HEK293 (cell line): Measurements from ENCODE around the gene RNF144B.

Experiments used
- CTCF ChIA-PET: fragments of 350-600 bp; formaldehyde crosslinking; extraction: SDS; loops from one replicate; lab custom pipeline; 2021; ENCODE audit warnings: antibody characterized with exemption; lab: Yijun Ruan, JAX
- POLR2A ChIA-PET: fragments of 300-600 bp; formaldehyde crosslinking; extraction: SDS; loops from one replicate; lab custom pipeline; 2020; ENCODE audit warnings: antibody characterized with exemption, inconsistent platforms; lab: Yijun Ruan, JAX
- H3K27ac ChIP-seq: fragments of 200-500 bp; sonication (Bioruptor generic); 2 replicates; pipeline ENCODE4 v1.5.1; 2014; ENCODE audit warnings: low read depth, low read length, control low read depth, inconsistent platforms; ENCODE audit errors: extremely low read depth
- H3K36me3 ChIP-seq, 2 experiments: fragments of 200-500 bp in 1 of 2; sonication (Bioruptor generic) in 1 of 2; 1 replicate in 1 of 2; 2 replicates in 1 of 2; pipeline ENCODE4 v1.5.1; 2014 to 2017; ENCODE audit warnings: inconsistent platforms in 2 of 2, low read length in 2 of 2; ENCODE audit not compliant: control insufficient read depth in 2 of 2, insufficient read depth in 1 of 2
- H3K4me1 ChIP-seq: fragments of 200-500 bp; sonication (Bioruptor generic); 2 replicates; pipeline ENCODE4 v1.5.1; 2014; ENCODE audit warnings: mild to moderate bottlenecking, low read length, inconsistent platforms; ENCODE audit not compliant: control insufficient read depth, insufficient read depth
- H3K4me3 ChIP-seq: 2 replicates; pipeline ENCODE4 v1.5.1; 2011; ENCODE audit warnings: low read depth, mild to moderate bottlenecking, control low read depth, low read length, moderate library complexity
- H3K9me3 ChIP-seq: fragments of 200-500 bp; sonication (Bioruptor generic); 2 replicates; pipeline ENCODE4 v1.5.1; 2014; ENCODE audit warnings: low read depth, low read length, inconsistent platforms; ENCODE audit not compliant: control insufficient read depth, insufficient read depth
- EGR2 ChIP-seq: fragments of 450-650 bp; formaldehyde crosslinking; IDR thresholded peaks from 2 replicates; pipeline ENCODE4 v1.5.1; 2016; ENCODE audit warnings: low read depth, missing biosample characterization, missing genetic modification characterization
- GLI4 ChIP-seq: fragments of 450-650 bp; formaldehyde crosslinking; IDR thresholded peaks from 2 replicates; pipeline ENCODE4 v1.5.1; 2016; ENCODE audit warnings: missing biosample characterization, missing genetic modification characterization
- HOXA7 ChIP-seq: sonication (generic); formaldehyde crosslinking; IDR thresholded peaks from 2 replicates; pipeline ENCODE4 v1.8.1; 2022; ENCODE audit warnings: missing genetic modification reagents, borderline replicate concordance
- KLF9 ChIP-seq: fragments of 450-650 bp; formaldehyde crosslinking; IDR thresholded peaks from 2 replicates; pipeline ENCODE4 v1.5.1; 2016; ENCODE audit warnings: missing biosample characterization, missing genetic modification characterization, low read depth
- MEIS1 ChIP-seq: sonication (generic); formaldehyde crosslinking; IDR thresholded peaks from 2 replicates; pipeline ENCODE4 v1.8.1; 2022; ENCODE audit warnings: missing genetic modification reagents, mild to moderate bottlenecking, borderline replicate concordance
- PRDM1 ChIP-seq: fragments of 450-650 bp; formaldehyde crosslinking; IDR thresholded peaks from 2 replicates; pipeline ENCODE4; 2016; ENCODE audit warnings: missing biosample characterization, missing genetic modification characterization
- WT1 ChIP-seq: fragments of 450-650 bp; formaldehyde crosslinking; IDR thresholded peaks from 2 replicates; pipeline ENCODE4 v1.5.1; 2016; ENCODE audit warnings: missing biosample characterization, missing genetic modification characterization
- YY1 ChIP-seq: fragments of 450-650 bp; formaldehyde crosslinking; IDR thresholded peaks from 2 replicates; pipeline ENCODE4 v1.5.1; 2018; ENCODE audit warnings: missing biosample characterization, missing genetic modification characterization
- ZBTB49 ChIP-seq: fragments of 450-650 bp; formaldehyde crosslinking; IDR thresholded peaks from 2 replicates; pipeline ENCODE4 v1.5.1; 2016; ENCODE audit warnings: missing biosample characterization, missing genetic modification characterization, low read depth
- ZBTB7A ChIP-seq: fragments of 450-650 bp; formaldehyde crosslinking; IDR thresholded peaks from 2 replicates; pipeline ENCODE4 v1.5.1; 2016; ENCODE audit warnings: low read depth, missing biosample characterization, missing genetic modification characterization
- ZBTB8A ChIP-seq: fragments of 450-650 bp; formaldehyde crosslinking; IDR thresholded peaks from 2 replicates; pipeline ENCODE4 v1.5.1; 2016; ENCODE audit warnings: missing biosample characterization, missing genetic modification characterization
- ZFP3 ChIP-seq: fragments of 450-650 bp; formaldehyde crosslinking; IDR thresholded peaks from 2 replicates; pipeline ENCODE4 v1.5.1; 2016; ENCODE audit warnings: low read depth, missing biosample characterization, missing genetic modification characterization
- ZNF140 ChIP-seq: fragments of 450-650 bp; formaldehyde crosslinking; IDR thresholded peaks from 2 replicates; pipeline ENCODE4 v1.5.1; 2016; ENCODE audit warnings: missing biosample characterization, missing genetic modification characterization
- ZNF184 ChIP-seq: fragments of 450-650 bp; IDR thresholded peaks from 2 replicates; pipeline ENCODE4 v1.5.1; 2018; ENCODE audit warnings: missing biosample characterization, mild to moderate bottlenecking, missing genetic modification characterization
- ZNF214 ChIP-seq: fragments of 450-650 bp; formaldehyde crosslinking; IDR thresholded peaks from 2 replicates; pipeline ENCODE4 v1.5.1; 2017; ENCODE audit warnings: missing biosample characterization, mild to moderate bottlenecking, missing genetic modification characterization, borderline replicate concordance
- ZNF302 ChIP-seq: fragments of 450-650 bp; formaldehyde crosslinking; IDR thresholded peaks from 2 replicates; pipeline ENCODE4 v1.5.1; 2016; ENCODE audit warnings: missing biosample characterization, missing genetic modification characterization, low read depth
- ZNF335 ChIP-seq: fragments of 450-650 bp; formaldehyde crosslinking; conservative IDR thresholded peaks from 2 replicates; pipeline ENCODE4 v1.5.1; 2016; ENCODE audit warnings: missing biosample characterization, missing genetic modification characterization
- ZNF513 ChIP-seq: fragments of 450-650 bp; IDR thresholded peaks from 2 replicates; pipeline ENCODE4 v1.5.1; 2018; ENCODE audit warnings: missing biosample characterization, missing genetic modification characterization
- ZNF544 ChIP-seq: fragments of 450-650 bp; formaldehyde crosslinking; IDR thresholded peaks from 2 replicates; pipeline ENCODE4 v1.5.0; 2017; ENCODE audit warnings: missing biosample characterization, missing genetic modification characterization
- ZNF560 ChIP-seq: fragments of 450-650 bp; formaldehyde crosslinking; IDR thresholded peaks from 2 replicates; pipeline ENCODE4 v1.5.1; 2017; ENCODE audit warnings: missing biosample characterization, missing genetic modification characterization, borderline replicate concordance
- ZNF692 ChIP-seq: fragments of 450-650 bp; formaldehyde crosslinking; IDR thresholded peaks from 2 replicates; pipeline ENCODE4 v1.5.1; 2016; ENCODE audit warnings: missing biosample characterization, missing genetic modification characterization
- ZNF707 ChIP-seq: fragments of 450-650 bp; formaldehyde crosslinking; IDR thresholded peaks from 2 replicates; pipeline ENCODE4 v1.5.1; 2016; ENCODE audit warnings: missing biosample characterization, missing genetic modification characterization
- ZNF747 ChIP-seq: fragments of 450-650 bp; formaldehyde crosslinking; IDR thresholded peaks from 2 replicates; pipeline ENCODE4 v1.5.1; 2016; ENCODE audit warnings: missing biosample characterization, missing genetic modification characterization
- ZNF768 ChIP-seq: fragments of 450-650 bp; formaldehyde crosslinking; IDR thresholded peaks from 2 replicates; pipeline ENCODE4 v1.5.1; 2018; ENCODE audit warnings: missing biosample characterization, mild to moderate bottlenecking, missing genetic modification characterization

The RNF144B gene

GRCh38 chr6:18445228-18445627 lies 58.1 kb downstream of the RNF144B start:
- CTCF ChIA-PET, result interaction anchor here (1.2 kb wide), 1 partner anchor 122 kb away, joined by 3 read pairs; no protein-coding TSS in a partner anchor
- no peak overlapping the region for H3K4me3 ChIP-seq
- no peaks in the 10 kb centered on the region for H3K4me1 ChIP-seq
- H3K27ac ChIP-seq, result no peak overlapping the region
- TF ChIP-seq ZFP3 (tag by site-specific recombination) (no peak), ZNF513 (tag by site-specific recombination) (no peak), GLI4 (tag by site-specific recombination) (no peak), ZNF184 (tag by site-specific recombination) (no peak), EGR2 (tag by site-specific recombination) (no peak)
- TF ChIP-seq, all 188 proteins: peak for 0
- H3K9me3 ChIP-seq, result no peaks in the 10 kb centered on the region
- H3K36me3 ChIP-seq, result no peaks in the 10 kb centered on the region
- POLR2A ChIA-PET, result no interaction called here

GRCh38 chr6:18446771-18447170 lies 59.6 kb downstream of the RNF144B start:
- CTCF ChIA-PET, result no interaction called here
- no peak overlapping the region for H3K4me3 ChIP-seq
- no peaks in the 10 kb centered on the region for H3K9me3 ChIP-seq
- H3K4me1 ChIP-seq, result no peaks in the 10 kb centered on the region; the same call in 1 of the 2 replicates
- POLR2A ChIA-PET, result interaction anchor here (0.6 kb wide), 1 partner anchor 213 kb away, joined by 3 read pairs; no protein-coding TSS in a partner anchor
- H3K27ac ChIP-seq, result no peak overlapping the region
- no peaks in the 10 kb centered on the region for H3K36me3 ChIP-seq
- no peak for TF ChIP-seq WT1 (tag by site-specific recombination)
- no peak for TF ChIP-seq ZNF560 (tag by site-specific recombination)
- no peak for TF ChIP-seq ZNF747 (tag by site-specific recombination)
- no peak for TF ChIP-seq MEIS1 (CRISPR knock-in tag)
- no peak for TF ChIP-seq ZBTB7A
- no peak for TF ChIP-seq ZBTB8A
- no peak for TF ChIP-seq ZNF544 (tag by site-specific recombination)
- TF ChIP-seq PRDM1, result no peak

- POLR2A ChIA-PET, result interaction anchor here (0.6 kb wide), 1 partner anchor 726 kb away, joined by 6 read pairs; no protein-coding TSS in a partner anchor
- Histone ChIP-seq H3K4me3 (no peak overlapping the region), H3K4me1 (no peaks in the 10 kb centered on the region; the same call in 1 of the 2 replicates), H3K27ac (no peak overlapping the region), H3K36me3 (no peaks in the 10 kb centered on the region), H3K9me3 (no peaks in the 10 kb centered on the region)
- TF ChIP-seq ZNF335 (tag by site-specific recombination) (no peak), HOXA7 (CRISPR knock-in tag) (no peak), ZNF768 (tag by site-specific recombination) (no peak), ZNF214 (tag by site-specific recombination) (no peak), KLF9 (tag by site-specific recombination) (no peak), ZNF692 (tag by site-specific recombination) (no peak), ZNF302 (tag by site-specific recombination) (no peak), ZBTB49 (tag by site-specific recombination) (no peak), ZNF707 (tag by site-specific recombination) (no peak), ZNF140 (tag by site-specific recombination) (no peak), YY1 (no peak)
- CTCF ChIA-PET, result interaction anchor here (0.8 kb wide), 1 partner anchor 14 kb away, joined by 3 read pairs; no protein-coding TSS in a partner anchor
These were observed 60.4 kb downstream of the RNF144B start for GRCh38 chr6:18447552-18447951.
